ENCODE data around the gene UCP2. TPM values are rescaled to one million over a fixed set of nuclear protein-coding genes. Genes with fewer than 3 reads are reported as not detected.

The UCP2 gene
- total RNA-seq, 6 experiments from 2014 or later = 6.4 to 9.9 (median 8.0) TPM

DNA sequence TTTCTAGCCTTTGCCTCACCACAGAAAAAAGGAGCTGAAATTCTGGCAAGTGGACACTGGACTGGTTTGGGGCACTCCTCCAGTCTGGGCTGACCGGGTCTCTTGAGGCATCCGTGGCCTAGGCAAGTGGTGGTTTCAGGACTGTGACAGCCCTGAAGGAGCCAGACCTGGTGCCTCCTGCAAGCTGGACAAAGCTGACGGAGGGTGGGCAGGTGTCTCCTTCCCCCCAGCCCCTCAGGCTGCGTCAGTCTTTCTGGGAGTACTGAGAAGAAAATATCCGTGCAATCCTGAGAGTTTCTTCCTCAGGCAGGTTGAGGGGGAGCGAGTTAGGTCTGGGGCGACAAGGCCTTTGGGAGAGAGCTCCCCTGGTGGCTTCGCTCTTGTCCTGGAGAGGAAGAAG is 30.5 kb upstream of the UCP2 start:
- Mint-ChIP-seq H3K36me3 (ENCODE audit: low read depth) (peaks cover 9% of the 10 kb centered on the region; the same call in 1 of the 2 replicates), H3K9me3 (no peaks in the 10 kb centered on the region), H3K4me3 (no peak overlapping the region), H3K27me3 (ENCODE audit: insufficient read depth) (peaks cover 7% of the 10 kb centered on the region), H3K4me1 (ENCODE audit: low read depth) (peaks cover under 1% of the 10 kb centered on the region; the same call in 1 of the 2 replicates), H3K27ac (no peak overlapping the region)
- DNase-seq = no peak
- no peak for TF ChIP-seq CTCF (IDR thresholded peaks at IDR 0.05)

DNA sequence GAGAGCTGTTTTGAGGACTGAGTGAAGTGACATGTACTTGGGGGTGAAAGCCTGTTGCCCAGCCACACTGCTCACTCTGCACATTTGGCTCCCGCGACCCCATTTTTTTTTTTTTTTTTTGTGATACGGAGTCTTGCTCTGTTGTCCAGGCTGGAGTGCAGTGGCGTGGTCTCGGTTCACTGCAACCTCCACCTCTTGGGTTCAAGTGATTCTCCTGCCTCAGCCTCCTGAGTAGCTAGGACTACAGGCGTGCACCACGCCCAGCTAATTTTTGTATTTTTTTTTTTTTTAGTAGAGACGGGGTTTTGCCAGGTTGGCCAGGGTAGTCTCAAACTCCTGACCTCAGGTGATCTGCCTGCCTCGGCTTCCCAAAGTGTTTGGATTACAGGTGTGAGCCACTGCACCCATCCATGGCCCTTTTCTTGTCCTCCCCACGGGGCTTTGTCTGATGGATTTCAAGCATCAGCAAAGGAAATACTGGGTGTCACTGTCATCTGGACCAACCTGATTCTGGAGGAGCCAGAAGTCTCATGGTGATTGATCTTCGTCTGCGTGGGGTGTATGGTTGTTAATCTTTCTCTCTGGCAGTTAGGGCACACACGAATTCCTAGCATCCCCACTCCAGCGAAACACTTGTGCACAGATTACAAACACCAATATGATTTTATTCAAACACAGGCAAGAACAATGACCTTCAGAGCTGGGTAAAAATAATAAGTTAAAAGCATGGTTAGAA is 29.6 kb upstream of the UCP2 start:
- DNase-seq = no peak
- no peak overlapping the region for H3K27ac Mint-ChIP-seq
- peaks cover 7% of the 10 kb centered on the region for H3K27me3 Mint-ChIP-seq (ENCODE audit: insufficient read depth)
- H3K9me3 Mint-ChIP-seq = no peaks in the 10 kb centered on the region
- H3K4me3 Mint-ChIP-seq = no peak overlapping the region
- peaks cover 3% of the 10 kb centered on the region; the same call in 1 of the 2 replicates for H3K36me3 Mint-ChIP-seq (ENCODE audit: low read depth)
- H3K4me1 Mint-ChIP-seq (ENCODE audit: low read depth) = no peaks in the 10 kb centered on the region
- no peak for TF ChIP-seq CTCF (IDR thresholded peaks at IDR 0.05)

DNA sequence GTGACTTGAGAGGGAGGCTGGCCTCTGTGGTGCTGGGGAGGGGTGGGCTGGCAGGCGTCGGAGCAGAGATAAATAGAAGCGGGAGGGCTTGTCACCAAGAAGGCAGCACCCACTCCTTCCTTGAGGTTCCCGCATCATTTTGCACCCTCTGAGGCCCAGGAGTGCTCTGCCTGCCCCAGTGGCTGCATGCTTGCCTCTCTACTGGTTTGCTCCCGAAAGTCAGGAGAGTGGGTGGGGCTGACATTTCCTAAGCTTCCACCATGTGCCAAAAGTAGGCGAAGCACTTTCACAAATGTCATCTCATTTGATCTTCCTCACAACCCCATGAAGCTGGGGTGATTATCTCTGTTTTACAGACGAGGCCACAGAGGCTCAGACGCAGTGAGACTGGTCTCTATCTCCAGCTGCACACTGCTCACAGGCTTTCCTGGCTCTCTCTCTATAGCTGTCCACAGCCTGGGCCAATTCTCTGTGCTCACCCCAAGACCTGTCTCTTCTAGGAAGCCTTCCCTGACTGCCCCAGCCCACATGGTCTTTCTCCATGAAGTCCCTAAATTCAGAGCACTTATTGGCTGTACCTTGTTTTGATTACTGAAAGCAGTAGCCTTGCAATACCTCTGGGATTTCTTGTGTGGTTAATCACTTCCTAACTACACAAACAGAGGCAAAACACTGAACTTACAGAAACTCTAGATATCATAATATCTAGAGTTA is 28.9 kb upstream of the UCP2 start:
- no peak overlapping the region for H3K27ac Mint-ChIP-seq
- no peaks in the 10 kb centered on the region; the same call in 1 of the 2 replicates for H3K36me3 Mint-ChIP-seq (ENCODE audit: low read depth)
- no peak for TF ChIP-seq CTCF (IDR thresholded peaks at IDR 0.05)
- no peaks in the 10 kb centered on the region for H3K4me1 Mint-ChIP-seq (ENCODE audit: low read depth)
- H3K9me3 Mint-ChIP-seq = no peaks in the 10 kb centered on the region
- H3K27me3 Mint-ChIP-seq (ENCODE audit: insufficient read depth) = peaks cover 7% of the 10 kb centered on the region
- H3K4me3 Mint-ChIP-seq = no peak overlapping the region
- DNase-seq = no peak

GRCh38 chr11:74010306-74011300 is 28.0 kb upstream of the UCP2 start:
- H3K27ac Mint-ChIP-seq = no peak overlapping the region

More at GRCh38 chr11:74010306-74011300, 28.0 kb upstream of the UCP2 start:
- Mint-ChIP-seq H3K4me1 (ENCODE audit: low read depth) (no peaks in the 10 kb centered on the region), H3K36me3 (ENCODE audit: low read depth) (no peaks in the 10 kb centered on the region), H3K9me3 (no peaks in the 10 kb centered on the region), H3K4me3 (no peak overlapping the region), H3K27me3 (ENCODE audit: insufficient read depth) (peaks cover 7% of the 10 kb centered on the region)
- no peak for TF ChIP-seq CTCF (IDR thresholded peaks at IDR 0.05)
- DNase-seq = no peak
